ENCODE data around the gene MYOG.

DNA sequence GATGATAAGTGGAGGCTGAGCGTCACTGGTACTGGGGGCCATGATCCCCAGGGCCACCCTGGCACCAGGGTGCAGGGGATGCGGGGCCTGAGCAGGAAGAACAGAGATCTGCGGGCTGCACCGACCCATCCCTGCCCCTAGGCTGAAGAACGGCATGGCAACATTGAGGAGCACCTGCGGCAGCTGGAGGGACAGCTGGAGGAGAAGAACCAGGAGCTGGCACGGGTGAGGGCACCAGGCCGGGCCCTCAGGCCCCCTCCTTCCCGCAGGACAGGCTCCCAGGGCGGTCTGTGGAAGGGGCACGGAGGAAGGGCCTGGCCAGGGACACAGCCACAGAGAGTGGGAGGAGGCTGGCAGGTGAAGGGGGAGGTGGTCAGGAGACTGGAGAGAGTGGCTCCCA, 37.7 kb downstream of the MYOG start:
- TF ChIP-seq, protein P1, sequence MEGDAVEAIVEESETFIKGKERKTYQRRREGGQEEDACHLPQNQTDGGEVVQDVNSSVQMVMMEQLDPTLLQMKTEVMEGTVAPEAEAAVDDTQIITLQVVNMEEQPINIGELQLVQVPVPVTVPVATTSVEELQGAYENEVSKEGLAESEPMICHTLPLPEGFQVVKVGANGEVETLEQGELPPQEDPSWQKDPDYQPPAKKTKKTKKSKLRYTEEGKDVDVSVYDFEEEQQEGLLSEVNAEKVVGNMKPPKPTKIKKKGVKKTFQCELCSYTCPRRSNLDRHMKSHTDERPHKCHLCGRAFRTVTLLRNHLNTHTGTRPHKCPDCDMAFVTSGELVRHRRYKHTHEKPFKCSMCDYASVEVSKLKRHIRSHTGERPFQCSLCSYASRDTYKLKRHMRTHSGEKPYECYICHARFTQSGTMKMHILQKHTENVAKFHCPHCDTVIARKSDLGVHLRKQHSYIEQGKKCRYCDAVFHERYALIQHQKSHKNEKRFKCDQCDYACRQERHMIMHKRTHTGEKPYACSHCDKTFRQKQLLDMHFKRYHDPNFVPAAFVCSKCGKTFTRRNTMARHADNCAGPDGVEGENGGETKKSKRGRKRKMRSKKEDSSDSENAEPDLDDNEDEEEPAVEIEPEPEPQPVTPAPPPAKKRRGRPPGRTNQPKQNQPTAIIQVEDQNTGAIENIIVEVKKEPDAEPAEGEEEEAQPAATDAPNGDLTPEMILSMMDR (conservative IDR thresholded peaks at IDR 0.05; ENCODE audit: low read length), result no peak
- no peak for TF ChIP-seq EZH2phosphoT487 (IDR thresholded peaks at IDR 0.05; ENCODE audit: borderline replicate concordance, low read depth, low read length)
